ENCODE measurements around the gene PDZD2.

Gene PDZD2

DNA sequence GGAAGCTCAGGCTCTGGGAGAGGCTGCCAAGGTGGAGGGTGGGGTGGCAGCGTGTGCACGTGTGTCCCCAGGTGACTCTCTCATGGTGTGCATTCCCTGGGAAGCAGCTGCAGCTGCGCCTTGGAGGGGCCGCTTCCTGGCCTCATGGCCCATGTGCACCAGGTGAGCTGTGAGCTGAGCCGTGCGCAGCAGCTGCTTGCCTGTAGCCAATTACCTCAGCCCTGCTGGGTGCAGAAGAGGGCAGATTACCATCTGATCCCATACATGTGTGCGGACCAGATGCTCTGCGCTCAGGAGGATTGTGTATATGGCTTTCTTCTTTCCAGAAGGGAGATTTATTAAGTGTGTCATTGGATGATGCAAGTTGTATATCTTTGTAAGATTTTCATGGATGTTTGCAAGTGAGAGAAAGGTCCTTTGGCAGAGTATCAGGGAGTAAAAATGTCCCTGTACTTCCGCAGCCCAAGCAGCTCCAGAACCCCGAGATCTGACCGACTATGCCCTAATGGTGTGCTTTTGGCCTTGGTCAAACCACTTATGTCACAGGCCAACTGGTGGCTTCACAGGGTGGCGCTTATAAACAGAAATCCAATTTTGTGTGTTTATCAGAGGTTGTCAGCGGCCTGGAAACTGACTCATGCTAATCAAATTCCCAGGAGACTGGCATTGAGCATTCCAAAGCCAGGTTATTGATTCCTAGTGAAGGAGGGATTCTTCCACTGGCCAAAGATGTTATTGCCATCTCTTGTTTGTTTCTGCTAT lies 305.9 kb downstream of the PDZD2 start:
- no peak for DNase-seq (ENCODE audit: low read depth)
- TF ChIP-seq, protein P1, sequence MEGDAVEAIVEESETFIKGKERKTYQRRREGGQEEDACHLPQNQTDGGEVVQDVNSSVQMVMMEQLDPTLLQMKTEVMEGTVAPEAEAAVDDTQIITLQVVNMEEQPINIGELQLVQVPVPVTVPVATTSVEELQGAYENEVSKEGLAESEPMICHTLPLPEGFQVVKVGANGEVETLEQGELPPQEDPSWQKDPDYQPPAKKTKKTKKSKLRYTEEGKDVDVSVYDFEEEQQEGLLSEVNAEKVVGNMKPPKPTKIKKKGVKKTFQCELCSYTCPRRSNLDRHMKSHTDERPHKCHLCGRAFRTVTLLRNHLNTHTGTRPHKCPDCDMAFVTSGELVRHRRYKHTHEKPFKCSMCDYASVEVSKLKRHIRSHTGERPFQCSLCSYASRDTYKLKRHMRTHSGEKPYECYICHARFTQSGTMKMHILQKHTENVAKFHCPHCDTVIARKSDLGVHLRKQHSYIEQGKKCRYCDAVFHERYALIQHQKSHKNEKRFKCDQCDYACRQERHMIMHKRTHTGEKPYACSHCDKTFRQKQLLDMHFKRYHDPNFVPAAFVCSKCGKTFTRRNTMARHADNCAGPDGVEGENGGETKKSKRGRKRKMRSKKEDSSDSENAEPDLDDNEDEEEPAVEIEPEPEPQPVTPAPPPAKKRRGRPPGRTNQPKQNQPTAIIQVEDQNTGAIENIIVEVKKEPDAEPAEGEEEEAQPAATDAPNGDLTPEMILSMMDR (conservative IDR thresholded peaks at IDR 0.05; ENCODE audit: control insufficient read depth, insufficient read depth, low read depth, low read length) = no peak

DNA sequence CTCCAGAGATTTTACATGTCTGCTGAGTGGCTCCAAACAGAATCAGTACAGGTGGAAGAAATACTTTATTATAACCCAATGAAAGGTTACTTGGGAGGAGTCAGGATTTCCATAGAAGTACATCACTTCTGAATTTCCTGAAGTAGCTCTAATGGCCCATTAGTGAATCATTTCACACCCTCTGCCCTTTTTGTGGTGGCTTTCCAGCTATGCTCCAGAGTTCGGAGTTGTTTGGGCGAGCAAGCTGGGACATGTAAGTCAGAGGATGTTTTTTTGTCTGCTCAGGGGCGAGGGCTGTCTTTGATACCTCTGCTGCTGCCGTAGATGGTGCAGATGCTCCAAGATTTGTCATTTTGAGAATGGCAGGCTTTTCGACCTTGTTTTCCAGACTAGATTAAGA lies 309.1 kb downstream of the PDZD2 start:
- TF ChIP-seq, protein P1 (conservative IDR thresholded peaks at IDR 0.05; ENCODE audit: control insufficient read depth, insufficient read depth, low read depth, low read length) = no peak

More for the DNA sequence above, 305.9 kb downstream of the PDZD2 start:
- no peak overlapping the region for H3K4me3 ChIP-seq (ENCODE audit: control insufficient read depth, low read depth, low read length)

DNA sequence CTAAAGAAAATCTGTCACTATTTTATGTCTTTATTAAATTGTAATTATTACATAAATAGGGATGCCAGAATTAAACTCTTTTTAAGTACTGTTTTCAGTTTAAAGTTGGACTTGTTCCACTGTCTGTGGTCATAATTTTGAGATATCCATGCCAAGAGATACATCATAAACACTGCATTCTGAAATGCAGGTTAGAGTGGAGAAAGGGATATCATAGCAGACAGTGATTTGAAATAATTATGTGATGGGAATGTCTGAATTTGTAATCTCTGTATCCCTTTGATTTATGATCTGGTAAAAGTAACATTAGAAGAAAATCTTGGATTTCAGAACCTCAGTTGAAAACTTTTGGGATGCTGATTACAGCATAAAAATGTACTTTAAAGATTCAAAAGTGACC lies 313.1 kb downstream of the PDZD2 start:
- no peak overlapping the region for H3K4me3 ChIP-seq (ENCODE audit: control insufficient read depth, low read depth, low read length)
- TF ChIP-seq, protein P1 (conservative IDR thresholded peaks at IDR 0.05; ENCODE audit: control insufficient read depth, insufficient read depth, low read depth, low read length) = no peak
- DNase-seq (ENCODE audit: low read depth) = no peak

More for the DNA sequence above, 309.1 kb downstream of the PDZD2 start:
- DNase-seq (ENCODE audit: low read depth) = no peak
- no peak overlapping the region for H3K4me3 ChIP-seq (ENCODE audit: control insufficient read depth, low read depth, low read length)

DNA sequence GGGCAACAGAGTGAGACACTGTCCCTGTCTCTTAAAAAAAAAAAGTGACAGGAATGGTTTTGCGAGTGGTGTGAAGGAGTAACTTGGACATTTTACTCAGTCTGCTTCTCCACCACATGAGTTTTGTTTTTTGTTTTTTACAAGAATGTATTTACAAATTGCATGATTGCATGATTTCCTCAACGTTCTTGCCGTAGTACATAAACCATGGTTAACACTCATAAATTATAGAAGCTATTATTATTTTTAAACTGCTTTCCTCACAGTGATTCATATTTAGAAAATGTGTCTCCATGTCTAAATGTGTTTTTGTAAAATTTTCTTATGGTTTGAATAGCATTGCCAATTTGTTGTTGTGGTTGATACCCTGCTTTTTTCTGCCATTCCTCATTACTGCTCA lies 315.2 kb downstream of the PDZD2 start:
- no peak overlapping the region for H3K4me3 ChIP-seq (ENCODE audit: control insufficient read depth, low read depth, low read length)
- DNase-seq (ENCODE audit: low read depth) = no peak
- TF ChIP-seq, protein P1 (conservative IDR thresholded peaks at IDR 0.05; ENCODE audit: control insufficient read depth, insufficient read depth, low read depth, low read length) = no peak

DNA sequence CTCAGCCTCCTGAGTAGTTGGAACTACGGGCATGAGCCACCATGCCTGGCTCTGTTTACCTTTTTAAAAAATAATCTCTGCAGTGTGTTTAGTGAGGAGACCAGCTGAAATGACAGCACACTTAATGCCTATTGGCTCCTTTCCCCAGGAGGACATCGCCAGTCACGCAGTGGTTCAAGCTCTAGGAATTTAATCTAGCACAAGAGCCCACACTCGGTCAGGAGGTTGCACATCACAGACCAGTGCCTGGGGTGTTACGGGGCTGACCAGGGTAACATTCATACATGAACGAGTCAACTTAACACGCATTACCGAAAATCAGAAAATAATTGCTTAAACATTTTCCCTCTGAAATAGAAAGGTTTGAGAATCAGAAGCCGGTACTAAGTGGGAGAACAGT lies 318.2 kb downstream of the PDZD2 start:
- no peak for DNase-seq (ENCODE audit: low read depth)
- no peak overlapping the region for H3K4me3 ChIP-seq (ENCODE audit: control insufficient read depth, low read depth, low read length)
- TF ChIP-seq, protein P1 (conservative IDR thresholded peaks at IDR 0.05; ENCODE audit: control insufficient read depth, insufficient read depth, low read depth, low read length) = no peak

DNA sequence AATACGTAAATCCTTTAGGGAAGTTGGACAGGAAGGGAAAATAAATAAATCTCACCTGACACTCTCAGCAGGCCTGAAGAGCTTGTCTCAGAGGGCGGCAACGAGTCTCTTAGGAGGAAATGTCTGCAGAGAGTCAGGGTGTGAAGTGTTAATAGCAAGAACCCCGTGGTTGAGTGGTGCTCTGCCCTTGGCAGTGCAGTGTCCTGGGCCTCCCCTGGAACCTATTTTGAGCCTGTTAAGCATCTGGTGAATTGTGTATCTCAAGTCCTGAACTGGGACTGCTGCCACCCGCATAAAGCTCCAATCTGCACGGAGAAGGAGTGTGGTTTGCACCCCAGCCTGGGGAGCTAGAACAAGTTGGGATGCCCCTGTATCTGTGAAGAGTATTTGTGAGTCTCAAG lies 323.4 kb downstream of the PDZD2 start:
- DNase-seq (ENCODE audit: low read depth) = no peak
- no peak overlapping the region for H3K4me3 ChIP-seq (ENCODE audit: control insufficient read depth, low read depth, low read length)
- TF ChIP-seq, protein P1 (conservative IDR thresholded peaks at IDR 0.05; ENCODE audit: control insufficient read depth, insufficient read depth, low read depth, low read length) = no peak
